Measurements from ENCODE around the gene ZNF440.
A peak's percentile ranks its signal among the peaks of the same experiment; 100 is the strongest.
"Not testable (repeated sequence)": the region's sequence is repeated elsewhere in the genome, so short reads cannot be mapped to it uniquely, and the experiment has no call there.

Gene ZNF440

DNA sequence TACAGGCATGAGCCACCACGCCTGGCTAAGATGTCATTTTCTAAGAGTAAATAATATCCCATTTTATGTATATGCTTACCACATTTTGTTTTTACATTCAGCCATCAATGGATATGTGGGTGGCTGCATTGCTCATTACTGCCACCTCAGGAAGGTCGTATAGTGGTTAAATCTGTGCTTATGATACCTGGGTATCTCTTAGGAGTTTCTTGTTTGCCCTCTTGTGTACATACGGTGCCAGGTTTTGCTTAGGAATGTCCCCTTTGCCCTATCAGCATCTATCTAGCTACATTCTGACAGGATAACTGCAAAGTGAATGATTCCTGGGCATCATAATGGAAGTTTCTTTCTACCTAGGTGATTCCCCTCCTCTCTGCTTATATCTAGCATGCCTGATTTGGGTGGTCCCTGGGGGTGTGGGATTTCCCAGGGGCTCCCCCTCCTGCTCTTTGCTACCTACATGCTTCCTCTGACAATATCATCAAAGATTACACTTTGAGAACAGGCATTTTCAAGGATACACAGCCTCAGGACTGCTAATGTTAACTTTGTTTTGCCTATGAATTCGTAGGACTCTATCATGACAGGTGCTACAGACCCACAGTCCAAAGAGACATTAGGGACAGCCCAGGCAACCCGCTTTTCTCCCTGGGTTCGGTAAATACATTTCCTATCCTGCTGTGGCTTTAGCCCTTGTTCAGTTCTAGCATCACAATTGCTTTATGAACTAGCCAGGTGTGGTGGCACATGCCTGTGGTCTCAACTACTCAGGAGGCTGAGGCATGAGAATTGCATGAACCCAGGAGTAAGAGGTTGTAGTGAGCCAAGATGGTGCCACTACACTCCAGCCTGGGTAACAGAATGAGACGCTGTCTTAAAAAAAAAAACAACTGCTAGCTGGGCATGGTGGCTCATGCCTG lies 15.1 kb downstream of the ZNF440 start:
- not testable (repeated sequence) for DNase-seq

DNA sequence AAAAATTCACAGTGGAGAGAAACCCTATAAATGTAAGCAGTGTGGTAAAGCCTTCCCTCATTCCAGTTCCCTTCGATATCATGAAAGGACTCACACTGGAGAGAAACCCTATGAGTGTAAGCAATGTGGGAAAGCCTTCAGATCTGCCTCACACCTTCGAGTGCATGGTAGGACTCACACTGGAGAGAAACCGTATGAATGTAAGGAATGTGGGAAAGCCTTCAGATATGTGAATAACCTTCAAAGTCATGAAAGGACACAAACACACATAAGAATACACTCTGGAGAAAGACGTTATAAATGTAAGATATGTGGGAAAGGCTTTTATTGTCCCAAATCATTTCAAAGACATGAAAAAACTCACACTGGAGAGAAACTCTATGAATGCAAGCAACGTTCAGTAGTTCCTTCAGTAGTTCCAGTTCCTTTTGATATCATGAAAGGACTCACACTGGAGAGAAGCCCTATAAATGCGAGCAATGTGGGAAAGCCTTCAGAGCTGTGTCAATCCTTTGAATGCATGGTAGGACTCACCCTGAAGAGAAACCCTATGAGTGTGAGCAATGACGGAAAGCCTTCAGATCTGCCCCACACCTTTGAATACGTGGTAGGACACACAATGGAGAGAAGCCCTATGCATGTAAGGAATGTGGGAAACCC lies 18.3 kb downstream of the ZNF440 start:
- no peak for DNase-seq

DNA sequence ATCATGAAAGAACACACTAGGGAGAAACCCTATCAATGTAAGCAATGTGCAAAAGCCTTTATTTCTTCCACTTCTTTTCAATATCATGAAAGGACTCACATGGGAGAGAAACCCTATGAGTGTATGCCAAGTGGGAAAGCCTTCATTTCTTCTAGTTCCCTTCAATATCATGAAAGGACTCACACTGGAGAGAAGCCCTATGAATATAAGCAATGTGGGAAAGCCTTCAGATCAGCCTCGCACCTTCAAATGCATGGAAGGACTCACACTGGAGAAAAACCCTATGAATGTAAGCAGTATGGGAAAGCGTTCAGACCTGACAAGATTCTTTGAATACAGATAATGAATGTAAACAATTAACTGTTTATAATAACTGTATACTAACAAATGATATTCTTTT lies 19.5 kb downstream of the ZNF440 start:
- no peak for DNase-seq

- DNase-seq, result not testable (repeated sequence)
Observed at GRCh38 chr19:11835626-11836066, 21.6 kb downstream of the ZNF440 start.

DNA sequence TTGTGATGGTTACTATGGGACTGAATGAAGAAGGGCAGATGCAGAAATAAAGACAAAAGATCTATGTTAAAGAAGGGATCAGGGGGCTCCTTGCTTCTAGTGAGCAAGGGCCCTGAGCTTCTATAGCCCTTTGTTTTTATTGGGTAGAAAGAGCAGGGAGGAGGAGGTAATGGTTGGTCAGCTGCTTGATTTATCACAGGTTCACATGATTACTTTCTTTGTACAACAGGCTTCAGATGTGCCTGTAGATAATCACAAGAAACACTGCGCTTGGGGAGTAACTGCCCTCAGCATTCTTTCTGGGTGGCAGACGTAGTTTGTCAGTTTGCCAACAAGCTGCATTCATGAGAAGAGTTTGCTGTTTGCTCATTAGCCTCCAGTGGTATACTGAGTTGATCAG lies 29.6 kb downstream of the ZNF440 start:
- no peak for DNase-seq

DNA sequence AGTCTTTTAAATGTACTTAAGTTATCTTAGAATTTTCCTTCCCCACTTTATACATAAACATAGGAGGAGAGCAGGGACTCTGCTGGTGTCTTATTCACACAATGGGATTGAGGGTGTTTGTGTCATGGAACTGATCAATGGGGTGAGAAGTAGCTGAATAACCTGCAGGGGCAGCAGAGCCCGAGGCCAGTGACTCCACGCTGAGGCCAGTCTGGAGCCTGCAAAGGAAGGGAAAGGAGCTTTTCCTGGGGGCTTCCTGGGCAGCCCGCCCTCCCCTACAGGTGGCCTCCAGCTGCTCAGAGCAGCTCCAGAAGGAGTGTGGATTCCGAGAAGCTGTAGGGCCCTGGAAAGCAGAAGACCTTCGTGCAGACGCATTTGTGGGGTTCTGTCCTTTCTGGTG lies 33.5 kb downstream of the ZNF440 start:
- not testable (repeated sequence) for DNase-seq

DNA sequence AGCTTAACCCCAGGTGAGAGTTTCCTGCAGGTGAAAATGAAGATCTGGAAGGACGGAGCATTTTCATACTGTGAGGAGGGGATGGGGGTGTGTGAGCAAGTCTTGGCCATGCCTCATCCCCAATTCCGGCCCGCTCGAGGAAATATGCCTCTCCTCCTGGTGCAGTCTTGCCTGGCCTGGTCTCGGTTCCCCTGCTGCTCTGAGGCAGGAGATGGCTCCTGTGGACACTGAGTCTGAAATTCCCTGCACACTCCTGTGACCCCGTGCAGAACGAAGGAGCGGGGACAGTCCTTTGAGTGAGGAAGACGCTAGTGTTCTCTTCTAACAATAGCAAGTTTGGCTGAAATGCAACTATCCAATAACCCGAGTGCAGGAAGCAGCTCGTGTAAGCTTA lies 34.1 kb downstream of the ZNF440 start:
- no peak for DNase-seq

DNA sequence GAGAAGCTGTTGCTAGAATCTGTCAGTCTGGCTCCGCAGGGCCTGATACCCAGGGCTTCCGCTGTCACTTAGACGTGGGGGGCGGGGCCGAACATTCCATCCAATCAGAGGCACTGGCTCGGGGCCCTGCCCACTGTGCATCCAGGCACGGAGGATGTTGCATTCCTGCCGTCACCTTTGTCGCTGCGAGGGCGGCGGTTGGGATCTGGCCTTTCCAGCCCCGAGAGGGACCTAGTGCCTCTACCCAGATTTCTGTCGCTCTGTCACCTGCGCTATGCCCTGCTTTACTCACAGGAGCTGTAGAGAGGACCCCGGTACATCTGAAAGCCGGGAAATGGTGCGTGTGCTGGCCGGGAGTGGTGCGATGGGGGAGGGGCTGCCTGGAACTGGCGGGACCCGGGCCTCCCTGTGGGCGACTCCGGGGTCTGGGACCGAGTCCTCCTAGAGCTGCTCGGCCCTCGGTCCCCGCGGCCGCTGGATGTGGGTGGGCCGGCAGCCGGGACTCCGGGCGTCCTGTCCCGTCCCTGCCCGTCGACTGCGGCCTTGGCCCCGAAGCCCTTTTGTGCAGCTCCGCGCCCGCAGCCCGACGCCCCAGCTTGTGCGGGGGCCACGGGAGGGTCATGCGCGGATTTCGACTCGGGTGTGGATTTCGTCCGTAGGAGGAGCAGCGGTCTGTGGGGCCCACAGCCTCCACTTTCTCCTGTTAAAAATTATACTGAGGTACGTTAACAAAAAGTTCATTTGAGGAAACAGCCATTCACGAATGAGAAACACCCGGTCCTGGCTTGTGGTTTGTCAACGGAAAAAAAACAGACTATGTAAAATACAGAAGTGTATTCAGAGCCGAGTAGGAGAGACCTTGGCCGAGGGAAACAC lies 34.8 kb downstream of the ZNF440 start, which contains the start of gene ZNF439:
Gene ZNF439, plus strand, starts transcription at position 133 of the 876 bp plus-strand sequence. Its CDS starts 142 bp downstream, at position 275.
- DNase-seq, result peak; percentile 13

- DNase-seq, result not testable (repeated sequence)
Observed at GRCh38 chr19:11850289-11850688, 36.2 kb downstream of the ZNF440 start.

DNA sequence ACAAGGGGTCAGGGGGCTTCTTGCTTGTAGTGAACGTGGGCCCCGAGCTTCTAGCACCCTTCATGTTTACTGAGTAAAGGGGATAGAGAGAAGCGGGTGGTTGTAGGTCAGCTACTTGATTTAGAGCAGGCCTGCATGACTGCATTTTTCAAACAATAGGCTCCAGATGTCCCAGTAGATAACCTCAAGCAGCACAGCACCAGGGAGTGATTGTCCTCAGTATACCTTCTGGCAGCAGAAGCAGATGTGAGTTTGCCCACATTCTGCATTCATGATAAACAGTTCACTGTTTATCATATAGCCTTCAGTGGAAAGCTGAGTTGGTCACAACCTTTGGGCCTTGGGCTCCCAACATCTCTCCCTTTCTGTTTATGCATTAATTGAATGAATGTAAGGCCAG lies 39.3 kb downstream of the ZNF440 start:
- no peak for DNase-seq

DNA sequence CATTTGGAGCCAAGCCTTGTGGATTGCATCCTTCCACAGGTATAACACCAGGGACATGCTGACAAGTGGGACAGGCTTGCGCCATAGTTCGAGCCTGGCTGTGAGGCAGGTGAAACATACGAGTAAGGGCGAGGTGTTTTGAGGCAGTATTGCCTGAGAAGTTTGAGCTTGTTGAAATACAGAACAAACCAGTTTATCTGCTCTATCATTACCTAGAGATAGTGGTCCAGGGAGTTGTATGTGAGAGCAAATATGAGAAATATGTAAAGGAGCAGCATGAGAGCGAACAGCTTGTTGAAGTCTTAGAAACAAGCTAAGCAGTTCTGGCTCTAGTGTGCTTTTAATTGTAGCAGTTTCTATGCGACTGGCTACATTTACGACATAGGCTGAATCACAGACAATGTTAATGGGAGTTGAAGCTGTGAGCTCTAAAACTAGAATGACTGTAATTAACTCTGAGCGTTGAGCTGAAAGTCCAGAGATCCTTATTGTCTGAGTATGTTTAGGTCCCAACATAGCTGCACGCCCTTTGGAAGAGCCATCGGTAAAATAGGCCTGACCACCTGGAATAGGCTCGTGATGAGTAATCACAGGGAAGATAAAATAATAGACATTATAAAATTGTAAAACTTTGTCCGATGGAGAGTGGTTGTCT lies 42.6 kb downstream of the ZNF440 start:
- DNase-seq, result no peak

- no peak for DNase-seq
Observed at GRCh38 chr19:11860721-11861120, 46.6 kb downstream of the ZNF440 start.

DNA sequence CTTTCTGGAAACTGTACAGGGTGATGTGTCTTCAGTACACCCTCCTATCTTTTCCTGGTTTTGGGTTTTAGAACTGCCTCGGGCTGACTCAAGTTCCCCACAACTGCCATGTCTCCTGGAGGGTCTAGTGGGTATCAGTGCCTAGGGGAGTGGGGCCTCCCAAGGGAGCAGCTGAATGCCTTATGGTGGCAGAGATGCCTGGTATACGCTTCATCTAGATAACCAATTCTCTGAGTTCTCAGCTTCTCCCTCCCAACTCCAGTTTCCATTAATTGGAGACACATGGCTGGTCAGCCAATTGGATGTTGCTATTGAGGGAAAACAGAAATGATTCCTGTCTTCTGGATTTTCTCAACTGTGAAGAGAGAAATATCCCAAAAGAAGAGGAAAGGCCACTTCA lies 47.2 kb downstream of the ZNF440 start:
- no peak for DNase-seq

- not testable (repeated sequence) for DNase-seq
Observed at GRCh38 chr19:11867766-11868165, 53.7 kb downstream of the ZNF440 start.

DNA sequence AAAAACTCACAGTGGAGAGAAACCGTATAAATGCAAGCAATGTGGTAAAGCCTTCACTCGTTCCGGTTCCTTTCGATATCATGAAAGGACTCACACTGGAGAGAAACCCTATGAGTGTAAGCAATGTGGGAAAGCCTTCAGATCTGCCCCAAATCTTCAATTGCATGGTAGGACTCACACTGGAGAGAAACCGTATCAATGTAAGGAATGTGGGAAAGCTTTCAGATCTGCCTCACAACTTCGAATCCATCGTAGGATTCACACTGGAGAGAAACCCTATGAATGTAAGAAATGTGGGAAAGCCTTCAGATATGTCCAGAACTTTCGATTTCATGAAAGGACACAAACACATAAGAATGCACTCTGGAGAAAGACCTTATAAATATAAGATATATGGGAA lies 54.1 kb downstream of the ZNF440 start:
- DNase-seq, result no peak

GRCh38 chr19:11872624-11873023 lies 58.6 kb downstream of the ZNF440 start:
- no peak for DNase-seq

DNA sequence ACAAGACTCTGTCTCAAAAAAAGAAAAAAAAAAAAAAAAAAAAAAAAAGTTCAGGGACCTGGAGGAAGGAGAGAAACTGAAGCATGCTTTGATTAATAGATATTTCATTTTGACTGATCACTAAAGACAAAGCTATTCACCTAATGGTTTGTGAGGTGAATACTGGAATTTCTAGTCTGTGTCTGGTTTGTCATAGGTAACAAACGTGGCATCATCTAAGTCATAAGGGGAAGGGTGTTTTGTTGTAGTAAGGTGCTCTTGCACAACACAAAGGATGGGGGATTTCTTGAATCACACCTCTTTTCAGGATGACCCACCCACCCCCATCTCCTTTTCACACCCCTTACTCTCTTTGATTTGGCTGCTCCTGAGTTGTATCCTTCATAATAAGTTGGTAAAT lies 59.7 kb downstream of the ZNF440 start:
- no peak for DNase-seq

GRCh38 chr19:11879687-11880266 lies 65.7 kb downstream of the ZNF440 start:
- not testable (repeated sequence) for DNase-seq

DNA sequence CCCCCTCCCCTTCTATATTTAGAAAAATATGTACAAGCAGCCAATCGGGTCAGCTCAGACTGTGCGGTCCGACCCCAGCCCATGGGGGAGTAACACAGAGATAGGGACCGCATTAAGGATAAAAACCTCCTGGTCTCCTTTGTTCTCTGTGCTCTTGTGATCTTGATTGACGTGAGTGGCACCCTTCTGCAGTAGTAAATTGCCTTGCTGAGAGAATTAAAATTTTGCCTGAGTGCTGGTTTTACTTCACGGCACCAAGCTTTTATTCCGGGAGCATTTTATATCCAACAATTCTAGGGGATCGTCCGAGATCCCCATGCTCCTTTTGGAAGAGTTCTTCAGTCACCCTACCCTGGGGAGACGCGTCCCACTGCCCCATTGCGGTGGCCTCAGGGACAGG lies 66.5 kb downstream of the ZNF440 start:
- no peak for DNase-seq

DNA sequence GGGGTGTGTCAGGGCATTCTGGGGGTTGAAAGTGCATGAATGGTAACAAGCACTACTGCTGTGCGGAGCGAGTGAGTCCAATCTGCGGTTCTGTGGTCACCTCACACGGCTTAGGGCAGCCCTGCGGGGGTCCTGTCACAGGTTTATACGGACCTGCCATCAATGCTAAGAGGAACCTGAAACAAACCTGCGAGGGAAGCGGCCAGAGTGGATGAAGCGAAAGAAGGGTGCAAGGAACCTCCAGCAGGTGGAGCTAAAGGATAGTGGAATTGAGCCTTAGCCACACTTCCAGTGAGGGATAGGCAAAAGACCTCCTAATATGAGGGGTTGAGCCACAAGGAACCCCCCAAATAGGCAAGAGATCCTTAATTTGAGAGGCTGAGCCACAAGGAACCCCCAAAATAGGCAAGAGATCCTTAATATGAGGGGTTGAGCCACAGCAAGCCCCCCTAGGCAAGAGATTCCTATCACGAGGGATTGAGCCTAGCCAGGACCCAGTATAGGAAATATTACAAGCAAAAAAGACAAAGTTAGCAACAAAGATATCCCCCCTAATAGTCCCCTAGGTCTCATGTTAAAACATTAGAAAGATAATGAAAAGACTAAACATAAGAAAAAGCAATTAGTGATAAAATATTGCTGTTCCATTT lies 67.2 kb downstream of the ZNF440 start:
- no peak for DNase-seq

DNA sequence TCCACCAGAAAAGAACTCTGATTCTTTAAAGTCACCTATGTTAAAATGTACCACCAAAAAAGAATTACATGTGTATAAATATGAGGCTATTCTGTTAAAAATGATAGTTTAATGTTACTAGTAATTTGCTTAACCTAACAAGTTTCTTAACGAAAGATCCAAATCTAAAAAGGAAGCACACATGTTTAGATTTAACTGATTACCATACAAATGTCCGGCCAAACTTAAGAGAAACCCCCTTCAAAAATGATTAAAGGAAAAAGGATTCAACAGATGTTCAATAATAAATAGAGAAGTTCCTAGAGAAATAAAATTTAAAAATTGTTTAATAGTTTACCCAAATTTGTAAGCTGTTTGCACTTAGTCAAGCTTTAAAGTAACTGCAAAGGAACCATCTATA lies 68.5 kb downstream of the ZNF440 start:
- DNase-seq, result no peak

Data from DMS 273 treated with DMSO at 0.1 percent for 48 hours (cell line).